ENCODE results near the gene IVD. TPM values are rescaled to one million over a fixed set of nuclear protein-coding genes. Genes with fewer than 3 reads are reported as not detected.

Gene IVD
- total and polyA plus RNA-seq, 9 of the 15 experiments (the other 6 are each of a cell fraction or from before 2014, with no cell fraction given), result 0.15 to 4.5 (median 2.4) TPM

DNA sequence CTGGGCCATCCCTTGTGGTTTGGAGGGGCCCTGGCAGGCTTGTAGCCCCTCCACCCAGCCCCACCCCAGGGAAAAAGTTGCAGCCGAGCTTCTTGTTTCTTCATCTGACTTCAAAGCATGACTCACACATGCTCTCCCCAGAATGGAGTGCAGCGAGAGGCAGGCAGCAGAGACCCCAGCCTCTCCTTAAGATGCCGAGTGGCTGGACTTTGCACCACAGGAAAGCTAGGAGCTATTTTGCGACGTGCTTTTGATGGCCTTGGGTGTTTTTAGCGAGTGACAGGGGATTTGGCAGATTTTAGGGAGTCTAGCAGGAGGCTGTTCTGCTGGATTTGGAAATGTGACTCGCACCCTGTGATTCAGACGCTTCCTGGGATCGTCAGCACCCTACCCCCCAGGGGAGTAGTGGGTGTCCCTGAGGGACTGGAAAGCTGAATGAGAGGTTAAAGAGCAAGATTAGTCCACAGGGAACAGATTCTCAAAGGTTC is 49.4 kb downstream of the IVD start:
- in situ Hi-C loops (cut with MboI) (no loop called here), intact Hi-C loops (cut with micrococcal nuclease) (no loop called here)
- Histone ChIP-seq H3K27me3 (ENCODE audit: control insufficient read depth in 2 of 2, insufficient read depth in 2 of 2, low read length in 2 of 2) (no peaks in the 10 kb centered on the region), H3K27ac (ENCODE audit: extremely low read depth, low read depth, low read length) (peak overlapping the region; percentile 50; the same call in 1 of the 3 replicates), H4K20me1 (replicated peaks; ENCODE audit: control insufficient read depth, insufficient read depth, low read length) (peaks cover 73% of the 10 kb centered on the region), H3K9me1 (ENCODE audit: control insufficient read depth, insufficient read depth, low read length) (peaks cover 25% of the 10 kb centered on the region), H3K4me1 (replicated peaks in 1 of 2; ENCODE audit: control insufficient read depth in 2 of 2, insufficient read depth in 2 of 2, low read length in 2 of 2) (peaks cover 41 to 49% of the 10 kb centered on the region in 2 experiments), H3K4me3 (no peak overlapping the region), H3K36me3 (ENCODE audit: control insufficient read depth, insufficient read depth, low read length) (peaks cover 23% of the 10 kb centered on the region; the same call in 2 of the 3 replicates), H3K9ac (ENCODE audit: insufficient read depth in 1 of 2, low read depth in 2 of 2, low read length in 2 of 2) (peak overlapping the region in 1 of 2 experiments; percentile 68; a peak in 1 of 4 replicates), H3K79me2 (ENCODE audit: control insufficient read depth, insufficient read depth, low read length) (peaks cover 88% of the 10 kb centered on the region), H3K9me3 (replicated peaks; ENCODE audit: control insufficient read depth, insufficient read depth, low read depth, low read length) (no peaks in the 10 kb centered on the region), H2AFZ (ENCODE audit: low read depth, low read length) (no peak overlapping the region), H3K4me2 (ENCODE audit: insufficient read depth, low read length) (no peak overlapping the region; the same call in 1 of the 2 replicates)
- POLR2A ChIA-PET, result interaction anchor here (0.6 to 9.5 kb wide), 3 partner anchors 13 to 39 kb away, joined by 3 to 89 read pairs (median 3); partner anchors contain the start of gene BAHD1
- WGBS (ENCODE audit: insufficient coverage, low coverage, missing lambda C conversion rate), result 35% methylated on average over 9 of the region's 9 CpGs
- CTCF ChIA-PET (ENCODE audit: low intra/inter-chr PET ratio), result no interaction called here
- DNase-seq (ENCODE audit: extremely low read depth in 1 of 4, low spot score in 3 of 4) (peak in 2 of 4 experiments; percentile 35 to 47), FAIRE-seq (no peak), ATAC-seq (peak; percentile 36; the same call in 2 of the 3 replicates)
- no TSS peak for BruUV-seq (replicated peaks)
- TF ChIP-seq NR2C2 (CRISPR knock-in tag; IDR thresholded peaks at IDR 0.05) (no peak), NR2C2 (tag; IDR thresholded peaks at IDR 0.05) (no peak), ZNF140 (CRISPR knock-in tag; IDR thresholded peaks at IDR 0.05) (no peak), TEAD1 (CRISPR knock-in tag; IDR thresholded peaks at IDR 0.05) (no peak), TOE1 (IDR thresholded peaks at IDR 0.05; ENCODE audit: borderline replicate concordance) (no peak), TOE1 (CRISPR knock-in tag; IDR thresholded peaks at IDR 0.05; ENCODE audit: borderline replicate concordance, low read depth) (no peak), FOSL1 (tag; conservative IDR thresholded peaks at IDR 0.05) (peak; percentile 76), HLTF (IDR thresholded peaks at IDR 0.05) (no peak), GATAD2A (IDR thresholded peaks at IDR 0.05) (no peak), ZNF146 (CRISPR knock-in tag; IDR thresholded peaks at IDR 0.05; ENCODE audit: unreplicated experiment) (no peak), SPI1 (IDR thresholded peaks at IDR 0.05; ENCODE audit: borderline replicate concordance, low read depth, low read length) (no peak), HNRNPK (IDR thresholded peaks at IDR 0.05; ENCODE audit: low read depth, low read length, poor library complexity, severe bottlenecking) (no peak), SMARCA4 (IDR thresholded peaks at IDR 0.05) (peak; percentile 44; the same call in 1 of the 2 replicates), TEAD2 (tag; IDR thresholded peaks at IDR 0.05) (no peak), CHD1 (IDR thresholded peaks at IDR 0.05; ENCODE audit: low read length) (no peak), ARID1B (IDR thresholded peaks at IDR 0.05) (peak; percentile 19; the same call in 1 of the 2 replicates), PRMT5 (CRISPR knock-in tag; IDR thresholded peaks at IDR 0.05) (no peak), SUPT5H (IDR thresholded peaks at IDR 0.05) (no peak)
- TF ChIP-seq, protein P1, sequence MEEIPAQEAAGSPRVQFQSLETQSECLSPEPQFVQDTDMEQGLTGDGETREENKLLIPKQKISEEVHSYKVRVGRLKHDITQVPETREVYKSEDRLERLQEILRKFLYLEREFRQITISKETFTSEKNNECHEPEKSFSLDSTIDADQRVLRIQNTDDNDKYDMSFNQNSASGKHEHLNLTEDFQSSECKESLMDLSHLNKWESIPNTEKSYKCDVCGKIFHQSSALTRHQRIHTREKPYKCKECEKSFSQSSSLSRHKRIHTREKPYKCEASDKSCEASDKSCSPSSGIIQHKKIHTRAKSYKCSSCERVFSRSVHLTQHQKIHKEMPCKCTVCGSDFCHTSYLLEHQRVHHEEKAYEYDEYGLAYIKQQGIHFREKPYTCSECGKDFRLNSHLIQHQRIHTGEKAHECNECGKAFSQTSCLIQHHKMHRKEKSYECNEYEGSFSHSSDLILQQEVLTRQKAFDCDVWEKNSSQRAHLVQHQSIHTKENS (CRISPR knock-in tag; IDR thresholded peaks at IDR 0.05), result no peak
- TF ChIP-seq, protein P2, sequence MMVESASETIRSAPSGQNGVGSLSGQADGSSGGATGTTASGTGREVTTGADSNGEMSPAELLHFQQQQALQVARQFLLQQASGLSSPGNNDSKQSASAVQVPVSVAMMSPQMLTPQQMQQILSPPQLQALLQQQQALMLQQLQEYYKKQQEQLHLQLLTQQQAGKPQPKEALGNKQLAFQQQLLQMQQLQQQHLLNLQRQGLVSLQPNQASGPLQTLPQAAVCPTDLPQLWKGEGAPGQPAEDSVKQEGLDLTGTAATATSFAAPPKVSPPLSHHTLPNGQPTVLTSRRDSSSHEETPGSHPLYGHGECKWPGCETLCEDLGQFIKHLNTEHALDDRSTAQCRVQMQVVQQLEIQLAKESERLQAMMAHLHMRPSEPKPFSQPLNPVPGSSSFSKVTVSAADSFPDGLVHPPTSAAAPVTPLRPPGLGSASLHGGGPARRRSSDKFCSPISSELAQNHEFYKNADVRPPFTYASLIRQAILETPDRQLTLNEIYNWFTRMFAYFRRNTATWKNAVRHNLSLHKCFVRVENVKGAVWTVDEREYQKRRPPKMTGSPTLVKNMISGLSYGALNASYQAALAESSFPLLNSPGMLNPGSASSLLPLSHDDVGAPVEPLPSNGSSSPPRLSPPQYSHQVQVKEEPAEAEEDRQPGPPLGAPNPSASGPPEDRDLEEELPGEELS (CRISPR knock-in tag; IDR thresholded peaks at IDR 0.05; ENCODE audit: borderline replicate concordance), result no peak
- TF ChIP-seq, protein P3, sequence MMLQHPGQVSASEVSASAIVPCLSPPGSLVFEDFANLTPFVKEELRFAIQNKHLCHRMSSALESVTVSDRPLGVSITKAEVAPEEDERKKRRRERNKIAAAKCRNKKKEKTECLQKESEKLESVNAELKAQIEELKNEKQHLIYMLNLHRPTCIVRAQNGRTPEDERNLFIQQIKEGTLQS (IDR thresholded peaks at IDR 0.05), result peak; percentile 75
- TF ChIP-seq, protein P3 (CRISPR knock-in tag; conservative IDR thresholded peaks at IDR 0.05), result no peak
